Right renal pelvis (tissue), 4 donors: Measurements from ENCODE around the gene HLA-DOA. TPM values are rescaled to one million over a fixed set of nuclear protein-coding genes. Genes with fewer than 3 reads are reported as not detected.

ENCODE experiments used
- DNase-seq, 4 donors: peaks; one replicate each; pipeline ENCODE4 v3.0.0-alpha.2; 2013; ENCODE audit warnings: low read depth in 4 of 4, low spot score in 3 of 4, missing footprints in 1 of 4
- polyA plus RNA-seq, 4 donors: library from polyadenylated mRNA; unstranded; fragments of 120-200 nt; gene quantifications; one replicate each; pipeline ENCODE4 v1.2.1, GENCODE V29; 2013; ENCODE audit not compliant: insufficient read length in 4 of 4

Gene HLA-DOA
- polyA plus RNA-seq, 4 donors, result 4.7 to 5.8 (median 5.1) TPM

GRCh38 chr6:32968093-32968866 is 41.1 kb downstream of the HLA-DOA start, which contains the start of gene BRD2:
Gene BRD2, plus strand, starts transcription at chr6:32968594. Its CDS starts 4,305 bp downstream, at chr6:32972899.
- peak; percentile 96 to 99 (median 96) for DNase-seq

DNA sequence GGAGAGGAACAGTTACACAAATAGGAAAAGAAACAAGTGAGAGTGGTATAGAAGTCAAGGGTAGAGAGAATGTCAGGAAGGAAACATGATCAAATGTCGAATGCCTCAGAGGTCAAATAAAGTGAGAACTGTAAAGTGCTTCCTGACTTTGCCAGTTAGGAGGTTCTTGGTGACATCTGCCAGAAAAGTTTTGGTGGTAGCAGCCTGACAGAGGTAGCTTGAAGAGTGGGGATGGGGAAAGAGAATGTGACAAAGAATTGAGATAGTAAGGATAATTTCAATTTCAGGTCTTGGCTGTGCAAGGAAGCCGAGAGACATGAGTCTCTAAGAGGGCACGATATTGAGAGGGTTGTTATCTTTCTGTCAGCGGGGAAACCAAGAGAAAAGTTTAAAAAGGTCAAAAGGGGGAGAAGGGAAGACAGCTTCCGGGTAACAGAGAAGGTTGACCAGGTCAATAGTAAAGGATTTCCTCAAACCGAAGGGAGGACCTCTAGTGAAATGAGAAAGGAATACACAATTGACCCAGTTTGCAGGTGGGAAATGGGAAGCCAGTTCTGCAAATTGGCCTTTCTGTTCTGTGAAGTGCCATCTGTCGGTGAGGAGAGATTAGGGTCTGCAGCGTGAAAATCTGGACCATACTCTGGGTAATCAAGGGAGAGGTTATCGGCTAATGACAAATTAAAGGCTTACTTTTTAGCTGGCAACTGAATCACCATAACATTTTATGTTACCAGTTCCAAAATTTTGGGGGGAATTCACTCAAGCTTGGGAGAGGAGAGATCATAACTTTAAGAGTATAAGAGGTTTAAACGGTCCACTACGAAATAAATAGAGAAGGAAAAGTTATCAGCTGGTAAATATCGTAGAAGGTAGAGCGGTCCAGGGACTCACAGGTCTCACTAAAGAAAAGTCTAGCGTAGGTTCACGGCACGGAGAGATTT is 42.0 kb downstream of the HLA-DOA start:
- DNase-seq, result peak in 1 of 4 donors; percentile 38

DNA sequence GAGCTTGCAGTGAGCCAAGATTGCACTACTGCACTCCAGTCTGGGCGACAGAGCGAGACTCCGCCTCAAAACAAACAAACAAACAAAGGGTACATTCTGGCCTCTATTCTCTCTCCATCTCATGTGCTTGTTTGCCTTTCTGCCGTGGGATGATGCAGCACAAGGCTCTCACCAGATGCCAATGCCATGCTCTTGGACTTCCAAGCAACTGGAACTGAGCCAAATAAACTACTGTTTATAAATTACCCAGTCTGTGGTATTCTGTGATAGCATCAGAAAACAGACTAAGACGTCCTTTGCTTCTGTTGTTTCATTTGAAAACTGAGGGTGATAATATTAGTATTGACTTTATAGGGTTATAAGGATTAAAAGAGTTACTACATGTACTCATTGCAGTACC is 44.6 kb downstream of the HLA-DOA start:
- DNase-seq, result no peak

GRCh38 chr6:32963866-32964265 is 45.5 kb downstream of the HLA-DOA start:
- no peak for DNase-seq

GRCh38 chr6:32962213-32962826 is 47.1 kb downstream of the HLA-DOA start:
- DNase-seq, result no peak

GRCh38 chr6:32960563-32960962 is 48.8 kb downstream of the HLA-DOA start:
- DNase-seq, result no peak

DNA sequence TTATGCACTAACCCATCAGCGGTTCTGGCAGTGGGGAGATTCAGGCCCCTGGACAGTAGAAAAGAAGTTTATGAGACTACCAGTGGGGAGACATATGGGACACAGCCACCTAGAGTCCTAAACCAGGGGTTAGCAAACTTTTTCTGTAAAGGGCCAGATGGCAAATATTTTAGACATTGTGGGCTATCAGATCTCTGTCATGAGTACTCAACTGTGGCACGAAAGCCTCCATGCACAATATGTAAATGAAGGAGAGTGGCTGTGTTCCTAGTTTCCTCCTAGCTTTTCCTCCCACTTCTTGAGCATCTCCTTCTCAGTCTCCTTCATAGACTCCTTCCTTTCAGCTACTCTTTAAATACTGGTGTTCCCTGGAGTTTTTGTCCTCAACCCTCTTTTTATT is 53.2 kb downstream of the HLA-DOA start:
- no peak for DNase-seq

DNA sequence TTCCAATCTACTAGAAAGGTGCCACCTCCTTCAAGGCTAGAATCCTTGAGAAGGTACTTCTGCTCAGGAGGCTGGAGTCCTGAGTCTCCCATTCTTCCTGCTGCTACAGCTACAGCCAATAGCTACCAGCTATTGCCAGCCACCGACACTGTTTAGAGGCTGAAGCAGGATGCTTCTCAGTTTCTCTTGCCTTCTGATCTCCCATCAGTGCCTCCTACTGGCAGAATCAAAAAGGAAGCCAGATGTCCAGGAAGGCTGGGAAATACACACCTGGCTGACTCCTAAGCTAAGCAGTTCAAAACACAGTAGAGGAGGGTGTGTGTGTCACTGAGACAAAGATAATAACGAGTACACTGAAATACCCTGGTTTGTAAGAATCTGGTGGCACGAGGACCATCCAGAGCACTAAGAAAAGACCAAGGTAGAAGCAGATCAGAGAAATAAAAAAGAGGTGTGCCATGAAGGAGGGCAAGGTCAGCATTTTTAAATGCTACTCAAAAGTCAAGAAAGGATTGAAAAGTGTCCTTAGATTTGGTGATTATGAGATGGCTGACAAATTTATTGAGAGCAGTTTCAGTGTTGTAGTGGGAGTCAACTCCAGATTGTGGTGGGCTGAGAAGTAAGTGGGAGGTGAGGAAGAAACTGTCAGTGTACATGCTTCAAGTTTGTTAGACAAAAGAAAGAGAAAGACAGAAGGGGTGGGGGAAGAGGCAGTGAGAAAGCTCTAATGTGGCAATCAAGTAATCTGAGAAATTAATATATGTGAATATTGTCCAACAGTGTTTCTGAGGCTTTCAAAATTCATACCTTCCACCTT is 54.2 kb downstream of the HLA-DOA start:
- DNase-seq, result no peak

GRCh38 chr6:32954267-32954666 is 55.1 kb downstream of the HLA-DOA start:
- no peak for DNase-seq

Other genes with a start within 250 kb of the HLA-DOA start
- gene HLA-DQB2, start 246.1 kb downstream of the HLA-DOA start, polyA plus RNA-seq, result 1 to 10 TPM in 1 of 4 donors, under 1 TPM in 2, not detected in 1; 0.83 to 1.7 (median 0.89) TPM
- under 1 TPM in 3 of 4 donors, not detected in 1; 0.13 to 0.19 (median 0.15) TPM for gene HLA-DOB, start 192.6 kb downstream of the HLA-DOA start, polyA plus RNA-seq
- gene TAP2, start 170.9 kb downstream of the HLA-DOA start, polyA plus RNA-seq, result 10 to 100 TPM; 11.9 to 14.8 (median 12.8) TPM
- 10 to 100 TPM; 24.1 to 25.5 (median 24.5) TPM for gene PSMB8, start 165.5 kb downstream of the HLA-DOA start, polyA plus RNA-seq
- gene TAP1, start 155.9 kb downstream of the HLA-DOA start, polyA plus RNA-seq, result 10 to 100 TPM in 3 of 4 donors, 1 to 10 TPM in 1; 10.0 to 12.7 (median 10.8) TPM
- 1 to 10 TPM; 5.7 to 7.4 (median 6.0) TPM for gene PSMB9, start 155.4 kb downstream of the HLA-DOA start, polyA plus RNA-seq
- gene HLA-DMB, start 68.6 kb downstream of the HLA-DOA start, polyA plus RNA-seq, result 10 to 100 TPM; 70.0 to 77.3 (median 73.0) TPM
- gene HLA-DMA, start 56.5 kb downstream of the HLA-DOA start, polyA plus RNA-seq, result 10 to 100 TPM; 15.9 to 19.1 (median 17.2) TPM
- gene BRD2, start 41.0 kb downstream of the HLA-DOA start, polyA plus RNA-seq, result 100 to 1,000 TPM; 308 to 347 (median 326) TPM
- gene HLA-DPA1, start 64.1 kb upstream of the HLA-DOA start, polyA plus RNA-seq, result 10 to 100 TPM; 17.9 to 37.0 (median 19.2) TPM
- 10 to 100 TPM; 18.4 to 24.2 (median 21.3) TPM for gene HLA-DPB1, start 66.4 kb upstream of the HLA-DOA start, polyA plus RNA-seq
- 1 to 10 TPM; 4.7 to 5.6 (median 5.4) TPM for gene COL11A2, start 182.9 kb upstream of the HLA-DOA start, polyA plus RNA-seq
- 10 to 100 TPM; 53.7 to 56.5 (median 54.3) TPM for gene RXRB, start 191.1 kb upstream of the HLA-DOA start, polyA plus RNA-seq
- 100 to 1,000 TPM; 102 to 118 (median 105) TPM for gene SLC39A7, start 191.3 kb upstream of the HLA-DOA start, polyA plus RNA-seq
- gene HSD17B8, start 195.1 kb upstream of the HLA-DOA start, polyA plus RNA-seq, result 10 to 100 TPM; 20.5 to 35.1 (median 26.7) TPM
- gene RING1, start 198.9 kb upstream of the HLA-DOA start, polyA plus RNA-seq, result 10 to 100 TPM; 51.5 to 64.6 (median 56.8) TPM